Measurements from ENCODE around the gene LRP6. TPM values are rescaled to one million over a fixed set of nuclear protein-coding genes. Genes with fewer than 3 reads are reported as not detected.

Gene LRP6
- total RNA-seq, 1 experiment from 2014 or later = 22.0 TPM

- no TSS peak for BruUV-seq (replicated peaks)
- no peak for TF ChIP-seq POLR2AphosphoS5 (IDR thresholded peaks at IDR 0.05; ENCODE audit: low read depth, low read length)
- TF ChIP-seq REST (IDR thresholded peaks at IDR 0.05; ENCODE audit: insufficient read depth in 1 of 2, low read depth in 2 of 2, low read length in 1 of 2) = no peak
- TF ChIP-seq TCF7L2 (IDR thresholded peaks at IDR 0.05; ENCODE audit: low read depth, low read length) = no peak
- TF ChIP-seq SIN3A (IDR thresholded peaks at IDR 0.05; ENCODE audit: borderline replicate concordance, insufficient read depth, low read depth, low read length) = no peak
- no peak for TF ChIP-seq CTCF (IDR thresholded peaks at IDR 0.05)
- in situ Hi-C loops (cut with HindIII; ENCODE audit: low pct_unique_long_range_greater_than_20kb, low sequenced_read_pairs) = no loop called here
- ATAC-seq (no peak), DNase-seq (ENCODE audit: low read depth, low spot score) (no peak)
- H3K36me3 ChIP-seq (ENCODE audit: control insufficient read depth, insufficient read depth, low read length) = no peaks in the 10 kb centered on the region
- no peak overlapping the region for H3K4me3 ChIP-seq (ENCODE audit: low read depth in 2 of 2, low read length in 2 of 2)
- no peaks in the 10 kb centered on the region for H3K27me3 ChIP-seq (ENCODE audit: control insufficient read depth, insufficient read depth, low read length)
- CTCF ChIA-PET = no interaction called here
- no peak overlapping the region for H3K27ac ChIP-seq (ENCODE audit: low read length)
- no peaks in the 10 kb centered on the region for H3K4me1 ChIP-seq (ENCODE audit: control insufficient read depth, insufficient read depth, low read length)
- intact Hi-C loops (cut with micrococcal nuclease; ENCODE audit: unreplicated experiment) = no loop called here
- POLR2A ChIA-PET = no interaction called here
- no peaks in the 10 kb centered on the region for H3K9me3 ChIP-seq (ENCODE audit: control insufficient read depth, insufficient read depth, low read depth, low read length)
Observed at GRCh38 chr12:12244341-12244740, 22.5 kb downstream of the LRP6 start.

- TF ChIP-seq TCF7L2 (IDR thresholded peaks at IDR 0.05; ENCODE audit: low read depth, low read length) (no peak), SIN3A (IDR thresholded peaks at IDR 0.05; ENCODE audit: borderline replicate concordance, insufficient read depth, low read depth, low read length) (no peak), POLR2AphosphoS5 (IDR thresholded peaks at IDR 0.05; ENCODE audit: low read depth, low read length) (no peak), CTCF (IDR thresholded peaks at IDR 0.05) (no peak), REST (IDR thresholded peaks at IDR 0.05; ENCODE audit: insufficient read depth in 1 of 2, low read depth in 2 of 2, low read length in 1 of 2) (no peak)
- CTCF ChIA-PET = no interaction called here
- Histone ChIP-seq H3K36me3 (ENCODE audit: control insufficient read depth, insufficient read depth, low read length) (no peaks in the 10 kb centered on the region), H3K27ac (ENCODE audit: low read length) (no peak overlapping the region), H3K9me3 (ENCODE audit: control insufficient read depth, insufficient read depth, low read depth, low read length) (no peaks in the 10 kb centered on the region), H3K4me1 (ENCODE audit: control insufficient read depth, insufficient read depth, low read length) (no peaks in the 10 kb centered on the region), H3K27me3 (ENCODE audit: control insufficient read depth, insufficient read depth, low read length) (no peaks in the 10 kb centered on the region), H3K4me3 (ENCODE audit: low read depth in 2 of 2, low read length in 2 of 2) (no peak overlapping the region)
- no TSS peak for BruUV-seq (replicated peaks)
- in situ Hi-C loops (cut with HindIII; ENCODE audit: low pct_unique_long_range_greater_than_20kb, low sequenced_read_pairs) (no loop called here), intact Hi-C loops (cut with micrococcal nuclease; ENCODE audit: unreplicated experiment) (no loop called here)
- POLR2A ChIA-PET = no interaction called here
- DNase-seq (ENCODE audit: low read depth, low spot score) (no peak), ATAC-seq (no peak)
Observed at GRCh38 chr12:12240662-12241340, 26.0 kb downstream of the LRP6 start.

All from Panc1 (cell line).